K562 (cell line): ENCODE results near the gene RIMS3. TPM values are rescaled to one million over a fixed set of nuclear protein-coding genes. Genes with fewer than 3 reads are reported as not detected.

Source experiments
- ATAC-seq: fragments of 200-7000 bp; cut with Tn5 transposase; 3 replicates; pipeline ENCODE4 v1.9.1; 2020; ENCODE audit warnings: moderate library complexity
- BruUV-seq: library from RNA; stranded (reverse); fragments of 400-500 nt; replicated peaks from 2 replicates; lab custom pipeline; 2021; lab: Mats Ljungman, UMichigan
- CTCF ChIA-PET: fragments of 300-600 bp; formaldehyde crosslinking; extraction: SDS; loops from one replicate; lab custom pipeline; 2021; ENCODE audit warnings: low intra/inter-chr PET ratio; lab: Yijun Ruan, JAX
- POLR2A ChIA-PET: fragments of 300-600, 350-650 bp; sonication (Branson Sonifier 250); formaldehyde crosslinking; extraction: SDS; loops from one replicate; lab custom pipeline; 2021; ENCODE audit warnings: antibody characterized with exemption, inconsistent platforms; lab: Yijun Ruan, JAX
- DNase-seq, 4 experiments: peaks; one replicate each; pipeline versions ENCODE4 v3.0.0 to v3.0.0-alpha.2; 2011 to 2018; ENCODE audit warnings: low spot score in 3 of 4, mixed read lengths in 3 of 4; ENCODE audit errors: extremely low read depth in 1 of 4
- FAIRE-seq: peaks from 2 replicates; lab custom pipeline; 2011; peaks lifted over from hg19 to GRCh38; lab: Jason Lieb, UNC
- H2AFZ ChIP-seq: 2 replicates; pipeline ENCODE4 v1.6.0; 2011; ENCODE audit warnings: low read depth, low read length, control low read depth, inconsistent platforms
- H3K27ac ChIP-seq: fragments of 200-600 bp; 3 replicates; pipeline ENCODE4 v1.8.0; 2011; ENCODE audit warnings: low read depth, mild to moderate bottlenecking, control low read depth, inconsistent platforms, low read length, moderate library complexity, mixed read lengths; ENCODE audit errors: extremely low read depth
- H3K27me3 ChIP-seq, 2 experiments: fragments of 300-600 bp in 1 of 2; 2 replicates in 1 of 2; 3 replicates in 1 of 2; pipeline versions ENCODE4 v1.6.0 to v1.8.0; 2011; ENCODE audit warnings: inconsistent platforms in 2 of 2, low read length in 2 of 2, mild to moderate bottlenecking in 1 of 2, mixed read lengths in 1 of 2, moderate library complexity in 1 of 2; ENCODE audit not compliant: control insufficient read depth in 2 of 2, insufficient read depth in 2 of 2
- H3K36me3 ChIP-seq: fragments of 300-600 bp; 3 replicates; pipeline ENCODE4 v1.8.0; 2011; ENCODE audit warnings: mild to moderate bottlenecking, low read length, inconsistent platforms; ENCODE audit not compliant: control insufficient read depth, insufficient read depth
- H3K4me1 ChIP-seq, 2 experiments: fragments of 200-600 bp in 1 of 2; replicated peaks in 1 of 2; 2 replicates in 1 of 2; 3 replicates in 1 of 2; pipeline versions ENCODE4 v1.5.1 to v1.8.0; 2011; ENCODE audit warnings: inconsistent platforms in 2 of 2, low read length in 2 of 2, mild to moderate bottlenecking in 1 of 2, mixed read lengths in 1 of 2, moderate library complexity in 1 of 2; ENCODE audit not compliant: control insufficient read depth in 2 of 2, insufficient read depth in 2 of 2
- H3K4me2 ChIP-seq: 2 replicates; pipeline ENCODE4 v1.6.1; 2011; ENCODE audit warnings: low read length, control low read depth, inconsistent platforms, mixed read lengths; ENCODE audit not compliant: insufficient read depth
- H3K4me3 ChIP-seq: fragments of 200-600 bp; sonication (generic), shearing (Covaris generic); 2 replicates; pipeline ENCODE4 v1.5.1; 2016; ENCODE audit warnings: control low read depth, inconsistent platforms
- H3K79me2 ChIP-seq: fragments of 200-600 bp; 3 replicates; pipeline ENCODE4 v1.8.0; 2011; ENCODE audit warnings: low read length, inconsistent platforms; ENCODE audit not compliant: control insufficient read depth, insufficient read depth
- H3K9ac ChIP-seq, 2 experiments: 2 replicates each; pipeline versions ENCODE4 v1.6.0 to v1.6.1; 2011; ENCODE audit warnings: low read depth in 2 of 2, low read length in 2 of 2, control low read depth in 1 of 2, inconsistent platforms in 1 of 2, mild to moderate bottlenecking in 1 of 2, mixed read lengths in 1 of 2; ENCODE audit not compliant: insufficient read depth in 1 of 2
- H3K9me1 ChIP-seq: one replicate; pipeline ENCODE4 v1.6.0; 2011; ENCODE audit warnings: inconsistent platforms, mild to moderate bottlenecking, low read length, moderate library complexity; ENCODE audit not compliant: control insufficient read depth, insufficient read depth
- H3K9me3 ChIP-seq: replicated peaks from 2 replicates; pipeline ENCODE4 v1.5.1; 2011; ENCODE audit warnings: low read depth, low read length, inconsistent platforms; ENCODE audit not compliant: control insufficient read depth, insufficient read depth
- H4K20me1 ChIP-seq: replicated peaks from 2 replicates; pipeline ENCODE4 v1.6.1; 2011; ENCODE audit warnings: low read length, inconsistent platforms, mixed read lengths; ENCODE audit not compliant: control insufficient read depth, insufficient read depth
- SMARCB1 ChIP-seq: IDR thresholded peaks from 2 replicates; pipeline ENCODE4 v1.6.1; 2011; ENCODE audit warnings: improper control_type of control experiment, low read depth; ENCODE audit not compliant: insufficient read length
- USF2 ChIP-seq: sonication (generic); formaldehyde crosslinking; IDR thresholded peaks from 2 replicates; pipeline ENCODE4 v1.5.0; 2020; ENCODE audit warnings: missing genetic modification reagents
- WGBS: fragments of 100-300 bp; shearing (Covaris generic); methylation state at CpG from one replicate; pipeline ENCODE4 v1.1.6; 2016; ENCODE audit warnings: low coverage, mixed read lengths; ENCODE audit not compliant: insufficient coverage; ENCODE audit errors: missing lambda C conversion rate; 5-methylcytosine and 5-hydroxymethylcytosine counted together
- in situ Hi-C: fragments of 300-500 bp; cut with MboI; formaldehyde crosslinking; loops from 4 replicates; pipeline ENCODE4 v1.15.0; 2018; ENCODE audit warnings: inconsistent platforms, mixed read lengths
- intact Hi-C: fragments of 100-400 bp; cut with micrococcal nuclease; formaldehyde crosslinking; loops from 2 replicates; pipeline ENCODE4 v1.14.2; 2022
- polyA plus RNA-seq, 8 experiments: library from polyadenylated mRNA; depleted of rRNA in 4 of 8; stranded (reverse) in 5 of 8; unstranded in 3 of 8; fragments of >200 nt; fragmentation: Nextera tagmentation in 2 of 8; fragmentation: Illumina TruSeq in 1 of 8; extraction: Ambion mirVana in 2 of 8; extraction: Trizol in 1 of 8; gene quantifications; 2 replicates each; pipeline versions ENCODE4 v1.2.1 to v1.2.3, GENCODE V29; 2011 to 2014; ENCODE audit warnings: inconsistent platforms in 1 of 8, missing spikeins in 1 of 8
- total RNA-seq, 7 experiments: library from RNA; depleted of rRNA in 6 of 7; stranded (reverse); fragments of >200 nt in 6 of 7; fragmentation: Illumina TruSeq in 2 of 7; extraction: Trizol in 2 of 7; gene quantifications; 2 replicates each; pipeline versions ENCODE4 v1.2.1 to v1.2.3, GENCODE V29; 2011 to 2021; ENCODE audit warnings: low replicate concordance in 1 of 7

RIMS3 gene
- total and polyA plus RNA-seq, 9 of the 15 experiments (the other 6 are each of a cell fraction or from before 2014, with no cell fraction given): 0.06 to 1.2 (median 0.59) TPM

GRCh38 chr1:40627987-40628902, 37.2 kb downstream of the RIMS3 start:
- H2AFZ ChIP-seq: no peak overlapping the region
- no peaks in the 10 kb centered on the region for H4K20me1 ChIP-seq
- ChIA-PET CTCF (interaction anchor here (0.6 kb wide), 1 partner anchor 175 kb away, joined by 5 read pairs; no protein-coding TSS in a partner anchor), POLR2A (interaction anchor here (0.6 to 1.2 kb wide), 3 partner anchors 10 to 222 kb away, joined by 3 to 4 read pairs (median 3); no protein-coding TSS in a partner anchor)
- no peak overlapping the region for H3K4me2 ChIP-seq
- no peak overlapping the region for H3K4me3 ChIP-seq
- H3K9me3 ChIP-seq: no peaks in the 10 kb centered on the region
- no peaks in the 10 kb centered on the region for H3K36me3 ChIP-seq
- intact Hi-C loops (no loop called here), in situ Hi-C loops (loop anchor here (5.0 kb wide), 1 partner anchor 214 kb away; no protein-coding TSS in a partner anchor)
- no peak overlapping the region for H3K9ac ChIP-seq
- H3K4me1 ChIP-seq: peaks cover 9 to 17% of the 10 kb centered on the region in 2 experiments
- no TSS peak for BruUV-seq
- peaks cover 15 to 47% of the 10 kb centered on the region in 2 experiments; a peak in 4 of 5 replicates for H3K27me3 ChIP-seq
- FAIRE-seq (peak; percentile 59), DNase-seq (no peak), ATAC-seq (no peak)
- no peaks in the 10 kb centered on the region for H3K79me2 ChIP-seq
- no peaks in the 10 kb centered on the region for H3K9me1 ChIP-seq
- TF ChIP-seq USF2 (CRISPR knock-in tag) (peak; percentile 17; the same call in 1 of the 2 replicates), SMARCB1 (no peak)
- WGBS: 9% methylated on average over 9 of the region's 9 CpGs
- H3K27ac ChIP-seq: no peak overlapping the region
